GM19397 (cell line): ENCODE measurements around the gene SLC25A47.

ENCODE experiments used
- ATAC-seq: cut with Tn5 transposase; IDR thresholded peaks from one replicate; pipeline ENCODE4 v1.9.1; 2021; ENCODE audit warnings: mild to moderate bottlenecking, moderate library complexity; ENCODE audit not compliant: unreplicated experiment

The SLC25A47 gene

DNA sequence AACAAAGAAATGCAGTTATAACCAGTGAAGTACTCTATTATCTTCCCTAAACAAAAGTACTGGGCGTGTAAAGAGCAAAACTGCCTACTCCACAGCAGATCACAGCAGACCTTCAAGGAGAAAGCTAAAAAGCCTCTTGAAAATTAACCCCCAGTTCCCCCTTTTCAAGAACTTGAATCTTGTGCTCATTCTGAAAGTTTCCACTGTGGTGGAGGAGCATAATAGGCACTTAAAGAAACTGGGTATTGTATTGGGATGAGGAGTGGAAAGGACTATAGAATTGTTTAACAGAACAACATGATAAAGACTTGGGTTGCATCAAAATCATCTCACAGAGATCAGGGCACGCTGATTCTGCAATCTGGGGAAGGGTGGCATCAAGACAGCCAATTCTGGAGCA is 51.1 kb downstream of the SLC25A47 start:
- no peak for ATAC-seq

DNA sequence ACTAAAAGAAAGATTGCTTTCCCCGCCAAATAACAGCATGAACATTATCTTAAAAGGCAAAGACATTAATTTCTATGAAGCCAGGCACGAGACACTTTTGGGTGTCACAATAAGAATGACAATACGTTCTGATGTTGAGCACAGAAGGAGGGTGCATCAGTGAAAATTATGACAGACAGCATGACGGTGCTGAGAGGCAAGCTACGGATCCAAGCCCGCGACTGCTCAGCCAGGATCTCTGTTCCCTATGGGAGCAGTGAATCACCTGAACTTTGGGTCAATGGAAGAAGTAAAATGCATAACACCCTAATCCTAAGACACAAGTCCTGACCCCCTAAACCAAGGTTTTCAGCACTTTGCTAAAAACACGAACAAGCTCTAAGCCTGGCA is 51.7 kb downstream of the SLC25A47 start:
- no peak for ATAC-seq

DNA sequence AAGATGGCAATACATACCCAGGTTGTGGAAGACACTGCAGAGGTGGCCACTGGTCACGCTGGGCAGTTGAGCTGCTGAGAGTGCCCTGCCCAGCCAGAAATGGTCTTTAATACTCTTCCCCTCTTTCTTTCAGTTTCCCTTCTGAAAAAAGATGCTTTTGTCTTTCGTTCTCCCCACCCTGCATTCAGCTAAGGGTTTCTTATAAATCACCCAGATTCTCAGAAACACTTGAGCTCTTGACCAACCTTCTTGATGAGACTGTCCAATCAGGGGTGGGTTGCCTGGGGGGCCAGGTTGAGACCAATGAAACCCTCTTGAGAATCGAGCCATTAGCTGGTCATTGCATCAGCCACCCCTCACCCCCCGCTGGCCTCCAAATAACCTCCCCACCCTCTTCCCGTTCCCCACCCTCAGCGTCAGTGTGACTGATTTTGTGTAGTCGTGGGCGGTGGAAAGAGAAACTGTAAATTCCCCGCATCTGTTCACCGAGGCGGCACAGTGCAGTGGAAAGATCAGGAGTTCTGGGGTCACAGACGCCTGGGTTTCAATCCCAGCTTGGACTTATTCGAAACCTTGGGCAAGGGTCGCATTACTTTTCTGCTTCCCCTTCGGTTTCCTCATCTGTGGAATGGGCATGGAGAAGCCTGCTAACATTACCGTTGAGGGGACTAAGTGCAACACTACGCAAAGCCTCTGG is 52.3 kb downstream of the SLC25A47 start:
- peak; percentile 31 for ATAC-seq

DNA sequence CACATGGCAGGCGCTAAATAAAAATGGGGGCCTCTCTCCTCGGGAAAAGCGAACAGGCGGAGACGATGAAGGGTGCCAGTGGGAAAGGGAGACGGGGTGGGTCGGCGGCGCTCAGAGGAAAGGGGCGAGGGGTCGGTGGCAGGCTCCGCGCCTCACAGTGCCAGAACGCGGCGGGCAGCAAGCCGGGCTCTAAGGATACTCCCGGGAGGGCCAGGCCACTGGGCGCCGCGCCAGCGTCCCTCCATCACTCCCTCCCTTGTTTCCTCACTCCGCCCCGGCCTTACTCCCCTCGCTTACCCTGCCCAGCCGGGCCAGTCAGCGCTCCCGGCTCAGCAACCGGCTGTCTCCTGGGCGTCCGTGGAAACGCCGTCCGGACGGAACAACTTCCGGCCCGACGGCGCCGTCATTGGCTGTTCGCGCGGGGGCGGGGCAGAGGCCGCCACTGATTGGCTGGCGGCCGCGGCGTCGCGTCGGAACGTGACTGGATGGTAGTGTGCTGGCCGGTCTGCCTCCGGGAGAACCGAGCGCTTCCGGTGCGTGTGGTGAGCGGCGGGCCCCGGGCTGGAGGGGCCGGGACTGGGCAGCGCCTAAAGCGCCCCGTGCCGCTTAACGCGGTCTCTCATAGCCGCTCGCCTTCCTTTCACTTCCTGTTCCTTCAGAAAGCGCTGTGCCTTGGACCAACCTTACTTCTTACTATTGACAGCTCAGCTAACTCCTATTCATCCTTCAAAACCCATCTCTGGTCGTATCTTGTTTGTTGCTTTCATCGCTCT is 53.0 kb downstream of the SLC25A47 start, which contains the start of gene WDR25:
WDR25 (plus strand) TSS at position 523 of the 773 bp plus-strand sequence.
- peak; percentile 86 for ATAC-seq

DNA sequence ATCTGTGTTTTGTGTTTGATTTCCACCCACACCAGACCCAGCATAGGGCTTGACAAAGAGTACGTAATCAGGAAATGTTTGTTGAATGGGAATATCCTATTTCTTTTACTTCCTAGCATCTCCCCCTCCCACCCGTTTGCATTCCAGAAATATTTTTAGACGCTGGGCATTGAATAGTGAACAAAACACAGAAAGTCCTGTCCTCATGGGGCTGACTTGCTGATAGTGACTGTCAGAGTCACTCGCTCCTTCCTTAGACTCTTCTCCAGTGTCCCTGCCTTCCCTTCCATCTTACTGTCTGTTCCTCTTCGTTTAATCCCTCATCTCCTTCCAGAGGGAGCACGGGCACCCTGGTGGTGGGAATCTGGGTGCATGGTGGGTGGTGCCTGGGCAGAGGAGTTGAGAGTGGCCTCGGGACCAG is 53.6 kb downstream of the SLC25A47 start:
- no peak for ATAC-seq
